Measurements from ENCODE around the gene NTPCR.

Gene NTPCR

DNA sequence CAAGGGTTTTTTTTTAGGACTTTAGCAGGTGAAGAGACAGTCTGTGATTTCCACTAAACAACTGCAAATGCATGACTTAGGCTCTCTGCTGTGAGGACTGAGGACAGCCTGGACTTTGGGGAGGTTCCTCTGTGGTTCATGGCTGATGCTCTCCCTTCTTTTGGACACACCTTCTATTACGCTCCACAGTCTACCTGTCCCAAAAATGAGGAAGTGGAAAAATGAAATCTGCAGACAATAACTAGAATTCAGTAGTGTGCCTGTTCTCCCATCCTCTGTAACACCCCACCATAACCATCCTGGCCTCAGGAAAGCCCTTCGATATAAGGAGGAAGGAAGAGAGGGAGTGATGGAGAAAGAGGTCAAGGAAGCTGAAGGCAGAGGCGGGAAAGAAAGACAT, 68.7 kb downstream of the NTPCR start:
- no peak for DNase-seq

DNA sequence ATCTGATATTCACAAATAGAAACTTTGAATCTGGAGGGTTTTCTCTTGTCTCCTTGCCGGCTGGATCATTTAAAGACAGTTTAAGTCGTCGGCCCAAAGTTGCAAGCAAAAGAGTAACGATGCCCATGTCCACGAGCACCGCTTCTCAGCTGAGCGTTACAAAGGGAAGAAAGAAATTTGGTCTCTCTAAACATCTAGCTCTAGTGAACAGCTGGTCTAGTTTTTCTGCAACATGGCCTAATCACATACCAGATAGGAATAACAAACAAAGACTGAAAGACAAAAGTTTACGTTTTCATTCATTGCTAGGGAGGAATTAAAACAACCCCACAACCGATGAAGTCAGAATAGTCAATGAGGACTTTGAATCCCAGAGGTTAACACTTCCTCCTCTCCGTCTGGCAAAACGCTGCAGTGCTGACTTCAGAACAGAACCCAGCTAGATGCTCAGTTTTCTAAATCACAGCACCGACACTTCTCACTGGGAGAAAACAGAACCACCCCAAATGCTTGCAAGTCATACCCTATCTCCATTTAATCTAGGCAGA, 69.4 kb downstream of the NTPCR start:
- DNase-seq = no peak

DNA sequence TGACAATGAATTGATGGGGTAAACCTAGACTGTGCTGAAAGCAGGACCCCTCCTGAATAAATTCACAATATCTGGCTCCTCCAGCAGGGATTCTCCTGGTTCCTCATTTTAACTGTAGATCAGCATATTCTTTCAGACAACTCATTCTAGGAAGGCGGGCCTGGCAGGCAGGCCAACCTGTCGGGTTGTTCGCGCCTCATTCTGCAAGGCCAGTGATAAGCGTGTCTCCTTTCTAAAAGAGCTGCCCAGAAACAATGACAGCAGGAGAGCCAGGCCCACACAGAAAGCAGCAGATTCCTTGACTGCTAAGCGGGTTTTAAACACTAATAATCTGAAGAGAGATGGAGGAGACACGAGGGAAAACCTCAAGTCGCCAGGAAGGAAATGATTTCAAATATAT, 70.0 kb downstream of the NTPCR start:
- no peak for DNase-seq

DNA sequence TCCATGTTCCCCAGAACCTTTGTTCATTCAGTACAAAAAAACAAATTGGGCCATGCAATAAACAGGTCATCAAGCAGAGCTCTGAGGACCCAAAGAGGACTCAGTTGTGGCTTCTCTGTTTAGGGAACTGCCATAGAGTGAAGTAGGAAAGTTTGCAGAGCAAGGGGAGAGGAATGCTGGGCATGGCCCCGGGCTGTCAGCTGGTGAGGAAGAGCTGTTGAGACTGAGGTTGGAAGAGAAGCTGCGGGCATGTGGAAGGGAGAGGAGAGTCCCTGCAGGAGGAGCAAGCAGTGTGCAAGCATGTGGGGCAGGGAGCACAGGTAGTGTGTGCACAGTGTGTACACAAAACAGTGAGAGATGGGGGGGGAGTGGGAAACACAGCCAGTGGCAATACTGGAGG, 71.8 kb downstream of the NTPCR start:
- no peak for DNase-seq

DNA sequence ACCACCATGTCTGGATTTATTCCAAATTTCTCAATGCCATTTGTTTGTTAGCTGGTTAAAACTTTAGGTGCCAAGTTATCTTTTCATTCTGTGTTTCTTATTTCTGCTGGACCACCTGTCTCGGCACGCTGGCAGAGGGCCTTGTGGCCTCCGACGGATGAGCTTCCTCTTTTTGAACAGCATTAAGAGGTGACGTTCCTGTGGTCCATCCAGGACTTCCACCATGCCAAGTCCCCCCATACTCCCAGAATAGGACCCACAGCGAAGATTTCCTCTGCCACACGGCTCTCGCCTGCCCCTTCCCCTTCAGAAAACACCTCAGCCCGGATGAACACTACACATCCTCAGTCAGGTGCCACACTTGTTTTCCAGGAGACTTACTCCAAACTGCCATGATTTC, 73.8 kb downstream of the NTPCR start:
- no peak for DNase-seq

DNA sequence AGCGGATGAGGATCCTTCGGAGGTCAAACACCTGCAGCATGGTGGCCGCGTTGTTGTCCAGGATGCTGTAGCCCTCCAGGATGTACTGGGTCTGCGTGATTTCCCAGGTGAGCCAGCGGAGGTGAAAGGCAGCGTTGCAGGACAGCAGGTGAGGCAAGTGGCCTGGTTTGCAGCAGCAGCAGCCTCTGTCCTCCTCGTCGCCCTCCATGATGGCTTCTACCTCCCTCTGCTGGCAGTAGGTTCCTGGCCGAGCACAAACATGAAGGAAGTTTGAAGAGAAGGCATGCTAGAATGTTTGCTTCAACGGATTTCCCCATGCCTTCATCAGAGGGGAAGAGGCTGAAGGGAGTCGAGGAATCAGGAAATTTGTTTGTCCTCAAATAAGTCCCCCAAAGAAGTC, 74.7 kb downstream of the NTPCR start:
- DNase-seq = peak in 2 of 14 donors; percentile 6 to 16

DNA sequence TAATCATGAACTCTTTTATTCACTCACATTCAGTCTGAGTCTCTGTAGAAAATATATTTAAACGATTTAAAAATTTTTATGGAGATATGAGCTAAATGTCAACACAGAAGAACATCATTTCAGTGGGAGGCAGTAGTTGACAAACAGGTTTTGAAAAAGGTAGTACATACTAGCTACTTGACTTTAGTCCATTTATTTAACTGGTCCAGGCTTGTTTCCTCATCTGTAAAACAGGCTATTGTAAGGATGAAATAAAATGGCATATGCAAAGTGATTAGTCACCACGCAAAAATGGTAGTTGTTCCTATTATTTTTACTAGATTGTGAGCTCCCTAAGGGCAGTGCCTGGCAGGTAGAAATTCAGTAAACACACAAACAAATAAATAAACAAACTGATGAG, 75.2 kb downstream of the NTPCR start:
- no peak for DNase-seq

DNA sequence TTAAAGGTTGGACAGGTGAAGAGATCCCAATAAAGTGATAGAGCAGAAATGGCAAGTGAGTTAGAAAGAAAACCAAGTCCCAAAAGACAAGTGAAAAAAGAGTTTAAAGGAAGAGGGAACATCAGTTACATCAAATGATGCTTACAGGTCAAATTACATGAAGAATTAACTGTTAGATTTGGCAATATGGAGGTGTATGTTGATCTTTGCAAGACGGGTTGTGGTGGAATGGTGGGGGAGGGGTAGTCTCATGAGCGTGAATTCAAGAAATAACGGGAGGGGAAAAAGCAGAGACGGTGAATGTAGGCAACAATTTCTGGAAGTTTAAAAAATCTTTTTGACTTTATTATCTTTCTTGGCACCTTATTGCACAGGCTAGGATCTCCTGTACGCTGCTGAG, 76.6 kb downstream of the NTPCR start:
- no peak for DNase-seq

DNA sequence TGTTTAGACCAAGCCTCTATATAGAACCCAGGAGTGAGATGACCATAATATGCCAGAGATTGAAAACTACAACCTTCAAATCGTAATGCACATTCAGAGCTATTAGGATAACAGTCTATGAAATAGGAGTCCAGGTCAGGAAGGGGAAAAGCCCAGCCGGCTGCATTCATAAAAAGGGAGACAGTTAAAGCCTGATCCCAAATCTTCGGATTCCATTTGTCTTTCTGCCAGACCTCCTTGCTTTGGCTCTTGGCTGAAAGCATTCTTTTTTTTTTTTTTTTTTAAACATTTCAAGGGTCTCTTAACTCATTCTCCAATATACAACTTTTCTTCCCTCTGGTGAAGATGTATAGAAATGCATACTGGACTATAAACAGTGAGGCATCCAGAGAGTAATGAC, 81.1 kb downstream of the NTPCR start:
- DNase-seq = no peak

DNA sequence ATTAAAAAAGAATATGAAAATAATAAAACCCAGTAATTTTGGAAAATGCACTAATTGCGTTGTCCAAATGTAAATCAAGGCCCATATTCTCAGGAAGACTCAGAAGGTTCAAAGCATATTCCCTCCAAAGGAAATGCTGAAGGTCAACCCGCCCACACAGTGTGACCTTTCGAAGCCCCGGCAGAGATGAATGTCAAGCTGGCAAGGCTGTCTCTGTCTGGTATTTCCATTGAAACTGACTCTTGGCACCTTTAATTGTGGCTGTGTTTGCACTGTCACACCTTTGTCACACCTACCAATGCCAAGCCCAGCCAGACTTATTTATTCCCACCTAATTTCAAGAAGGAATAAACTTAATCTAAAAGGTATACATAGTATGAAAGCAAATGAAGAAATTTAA, 82.5 kb downstream of the NTPCR start:
- DNase-seq = no peak

DNA sequence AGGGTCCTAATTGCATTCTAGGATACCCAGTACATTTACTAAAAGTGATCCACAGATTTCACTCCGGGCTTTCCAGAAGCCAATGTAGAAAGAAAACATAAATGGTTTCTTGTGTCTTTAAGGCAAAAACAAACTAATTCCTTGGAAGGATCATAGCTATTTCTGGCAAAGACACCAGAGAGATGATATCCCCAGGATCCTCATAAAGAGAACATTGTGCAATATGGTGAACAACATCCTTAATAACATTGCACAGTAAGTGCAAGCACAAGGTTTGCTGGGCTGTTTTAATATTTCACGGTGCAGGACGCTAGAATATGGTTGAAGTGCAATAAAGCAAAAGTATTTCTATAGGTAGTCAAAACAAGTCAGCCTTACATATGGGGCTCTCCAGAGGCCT, 83.0 kb downstream of the NTPCR start:
- no peak for DNase-seq

Data from C1 segment of cervical spinal cord (tissue), 14 donors.